NCI-H187 (cell line): ENCODE data around the gene MAPK14.

ENCODE experiments used
- DNase-seq, 2 experiments: peaks; one replicate each; lab custom pipeline; 2025; lab: John Stamatoyannopoulos, UW

Gene MAPK14

GRCh38 chr6:36038120-36038876 lies 10.7 kb downstream of the MAPK14 start:
- DNase-seq = no peak

GRCh38 chr6:36039112-36039511 lies 11.5 kb downstream of the MAPK14 start:
- no peak for DNase-seq

- DNase-seq = no peak
Observed at GRCh38 chr6:36040958-36041357, 13.3 kb downstream of the MAPK14 start.

- DNase-seq = no peak
Observed at GRCh38 chr6:36042618-36043260, 15.1 kb downstream of the MAPK14 start.

GRCh38 chr6:36049582-36049981 lies 22.0 kb downstream of the MAPK14 start:
- no peak for DNase-seq

- no peak for DNase-seq
Observed at GRCh38 chr6:36050305-36050704, 22.7 kb downstream of the MAPK14 start.

- no peak for DNase-seq
Observed at GRCh38 chr6:36050947-36051710, 23.5 kb downstream of the MAPK14 start.

- DNase-seq = no peak
Observed at GRCh38 chr6:36052097-36052496, 24.5 kb downstream of the MAPK14 start.

GRCh38 chr6:36053878-36054277 lies 26.3 kb downstream of the MAPK14 start:
- DNase-seq = no peak

- no peak for DNase-seq
Observed at GRCh38 chr6:36054415-36054814, 26.8 kb downstream of the MAPK14 start.

GRCh38 chr6:36054956-36055355 lies 27.3 kb downstream of the MAPK14 start:
- DNase-seq = no peak

- no peak for DNase-seq
Observed at GRCh38 chr6:36056178-36056577, 28.6 kb downstream of the MAPK14 start.

GRCh38 chr6:36061236-36061635 lies 33.6 kb downstream of the MAPK14 start:
- no peak for DNase-seq

GRCh38 chr6:36062247-36062646 lies 34.6 kb downstream of the MAPK14 start:
- DNase-seq = no peak

GRCh38 chr6:36063318-36064060 lies 35.9 kb downstream of the MAPK14 start:
- DNase-seq = no peak

- no peak for DNase-seq
Observed at GRCh38 chr6:36064770-36065396, 37.3 kb downstream of the MAPK14 start.

- no peak for DNase-seq
Observed at GRCh38 chr6:36065916-36066315, 38.3 kb downstream of the MAPK14 start.

- DNase-seq = no peak
Observed at GRCh38 chr6:36066817-36067216, 39.2 kb downstream of the MAPK14 start.

GRCh38 chr6:36067374-36068011 lies 39.9 kb downstream of the MAPK14 start:
- no peak for DNase-seq

- no peak for DNase-seq
Observed at GRCh38 chr6:36068012-36068392, 40.4 kb downstream of the MAPK14 start.

- no peak for DNase-seq
Observed at GRCh38 chr6:36068586-36068985, 41.0 kb downstream of the MAPK14 start.
